ENCODE data around the gene IRAK1. TPM values are rescaled to one million over a fixed set of nuclear protein-coding genes. Genes with fewer than 3 reads are reported as not detected.

The IRAK1 gene
- total RNA-seq, 2 donors from 2014 or later, result 51.6 to 105 TPM

GRCh38 chrX:154030715-154031305 is 11.1 kb upstream of the IRAK1 start:
- intact Hi-C loops (cut with DNase I), result no loop called here
- no peak overlapping the region for H3K4me3 ChIP-seq
- ATAC-seq, result no peak
- no peaks in the 10 kb centered on the region for H3K9me3 ChIP-seq
- 85 to 92% methylated on average over 4 to 15 of the region's 29 CpGs for WGBS, 2 donors
- H3K27ac ChIP-seq, result no peak overlapping the region
- H3K27me3 ChIP-seq, result no peaks in the 10 kb centered on the region
- TF ChIP-seq POLR2A (IDR thresholded peaks at IDR 0.05), result no peak
- H3K4me1 ChIP-seq, result peaks cover 6% of the 10 kb centered on the region
- no peaks in the 10 kb centered on the region for H3K36me3 ChIP-seq (replicated peaks in 1 of 2; ENCODE audit: insufficient read depth in 1 of 2, low read depth in 2 of 2)
- DNase-seq, result no peak

GRCh38 chrX:154030266-154030665 is 10.6 kb upstream of the IRAK1 start:
- ATAC-seq, result no peak
- intact Hi-C loops (cut with DNase I), result no loop called here
- no peak for TF ChIP-seq CTCF (IDR thresholded peaks at IDR 0.05)
- TF ChIP-seq POLR2A (IDR thresholded peaks at IDR 0.05), result no peak
- H3K36me3 ChIP-seq (replicated peaks in 1 of 2; ENCODE audit: insufficient read depth in 1 of 2, low read depth in 2 of 2), result no peaks in the 10 kb centered on the region
- no peak overlapping the region for H3K27ac ChIP-seq
- no peaks in the 10 kb centered on the region for H3K27me3 ChIP-seq
- H3K9me3 ChIP-seq, result no peaks in the 10 kb centered on the region
- no peak for DNase-seq
- H3K4me1 ChIP-seq, result peaks cover 6% of the 10 kb centered on the region
- 86 to 90% methylated on average over 13 of the region's 20 CpGs for WGBS, 2 donors
- no peak overlapping the region for H3K4me3 ChIP-seq

GRCh38 chrX:154029439-154029838 is 9.7 kb upstream of the IRAK1 start:
- H3K36me3 ChIP-seq (replicated peaks in 1 of 2; ENCODE audit: insufficient read depth in 1 of 2, low read depth in 2 of 2), result no peaks in the 10 kb centered on the region
- H3K4me3 ChIP-seq, result no peak overlapping the region
- no peaks in the 10 kb centered on the region for H3K27me3 ChIP-seq
- TF ChIP-seq POLR2A (IDR thresholded peaks at IDR 0.05) (no peak), CTCF (IDR thresholded peaks at IDR 0.05) (no peak)
- peaks cover 6% of the 10 kb centered on the region for H3K4me1 ChIP-seq
- ATAC-seq, result no peak
- no peak overlapping the region for H3K27ac ChIP-seq
- WGBS, 2 donors, result 83% methylated on average over 8 of the region's 8 CpGs; no CpG with 5 or more reads in 1 of the 2 donors
- no peaks in the 10 kb centered on the region for H3K9me3 ChIP-seq
- intact Hi-C loops (cut with DNase I), result no loop called here
- no peak for DNase-seq

GRCh38 chrX:154028502-154029184 is 8.9 kb upstream of the IRAK1 start:
- H3K4me3 ChIP-seq, result no peak overlapping the region
- peaks cover 6% of the 10 kb centered on the region for H3K4me1 ChIP-seq
- ATAC-seq, result no peak
- intact Hi-C loops (cut with DNase I), result no loop called here
- WGBS, 2 donors, result 52 to 61% methylated on average over 7 to 8 of the region's 13 CpGs
- no peak for DNase-seq
- H3K9me3 ChIP-seq, result no peaks in the 10 kb centered on the region
- no peaks in the 10 kb centered on the region for H3K27me3 ChIP-seq
- no peak for TF ChIP-seq POLR2A (IDR thresholded peaks at IDR 0.05)
- no peak for TF ChIP-seq CTCF (IDR thresholded peaks at IDR 0.05)
- no peaks in the 10 kb centered on the region for H3K36me3 ChIP-seq (replicated peaks in 1 of 2; ENCODE audit: insufficient read depth in 1 of 2, low read depth in 2 of 2)
- no peak overlapping the region for H3K27ac ChIP-seq

GRCh38 chrX:154027986-154028385 is 8.3 kb upstream of the IRAK1 start:
- intact Hi-C loops (cut with DNase I), result no loop called here
- H3K4me1 ChIP-seq, result peaks cover 6% of the 10 kb centered on the region
- TF ChIP-seq CTCF (IDR thresholded peaks at IDR 0.05) (no peak), POLR2A (IDR thresholded peaks at IDR 0.05) (no peak)
- H3K4me3 ChIP-seq, result no peak overlapping the region
- 67 to 86% methylated on average over 1 of the region's 1 CpG for WGBS, 2 donors
- H3K27ac ChIP-seq, result no peak overlapping the region
- ATAC-seq (no peak), DNase-seq (no peak)
- H3K36me3 ChIP-seq (replicated peaks in 1 of 2; ENCODE audit: insufficient read depth in 1 of 2, low read depth in 2 of 2), result no peaks in the 10 kb centered on the region
- H3K27me3 ChIP-seq, result no peaks in the 10 kb centered on the region
- no peaks in the 10 kb centered on the region for H3K9me3 ChIP-seq

Data from body of pancreas (tissue), 4 donors.